ENCODE results near the gene ADORA3.

GRCh38 chr1:111513410-111514020 lies 10.1 kb upstream of the ADORA3 start:
- TF ChIP-seq POLR2AphosphoS5 (IDR thresholded peaks at IDR 0.05; ENCODE audit: low read depth, low read length) (no peak), POLR2A (IDR thresholded peaks at IDR 0.05; ENCODE audit: low read depth, low read length) (no peak)

All from GM12892 (cell line).